ENCODE data around the gene CEP55. TPM values are rescaled to one million over a fixed set of nuclear protein-coding genes. Genes with fewer than 3 reads are reported as not detected.

CEP55 gene
- total RNA-seq, 2 experiments from 2014 or later: 0.16 to 0.17 TPM

DNA sequence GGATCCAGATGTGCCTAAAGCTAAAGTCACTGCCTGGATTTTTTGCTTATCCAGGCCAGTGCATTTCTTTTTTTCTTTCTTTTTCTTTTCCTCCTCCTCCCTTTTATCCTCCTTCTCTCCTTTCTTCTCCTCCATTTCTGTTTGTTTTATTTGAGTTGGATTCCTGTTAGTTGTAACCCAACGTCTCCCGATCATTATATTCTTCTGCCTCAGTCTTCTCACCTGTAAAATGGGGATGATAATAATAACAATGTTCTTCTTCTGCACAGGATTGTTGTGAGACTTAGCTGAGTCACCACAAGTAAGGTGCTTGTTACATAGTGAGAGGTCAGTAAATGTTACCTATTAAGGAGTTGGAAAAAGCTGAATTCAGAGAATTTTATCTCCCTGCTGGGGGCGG is 56.4 kb downstream of the CEP55 start:
- peaks cover 0 to 6% of the 10 kb centered on the region in 2 experiments for H3K27me3 ChIP-seq (ENCODE audit: control insufficient read depth in 1 of 2, insufficient read depth in 2 of 2, low read length in 2 of 2)
- no peak for DNase-seq
- CTCF ChIA-PET: interaction anchor here (0.7 kb wide), 1 partner anchor 109 kb away, joined by 3 read pairs; no protein-coding TSS in a partner anchor
- H3K27ac ChIP-seq (ENCODE audit: low read depth in 1 of 2, low read length in 2 of 2): no peak overlapping the region
- no peaks in the 10 kb centered on the region for H3K36me3 ChIP-seq (ENCODE audit: insufficient read depth, low read length)
- Mint-ChIP-seq H3K27me3 (peaks cover 14% of the 10 kb centered on the region), H3K27ac (no peak overlapping the region), H3K9me3 (no peaks in the 10 kb centered on the region), H3K4me3 (no peak overlapping the region), H3K36me3 (ENCODE audit: low read depth) (no peaks in the 10 kb centered on the region), H3K4me1 (ENCODE audit: low read depth) (no peaks in the 10 kb centered on the region)
- intact Hi-C loops (cut with DNase I, micrococcal nuclease): loop anchor here in 1 of 2 experiments (2.0 to 5.0 kb wide), 2 partner anchors 310 to 368 kb away; no protein-coding TSS in a partner anchor
- H3K4me3 ChIP-seq (ENCODE audit: low read length): no peak overlapping the region
- POLR2A ChIA-PET: no interaction called here
- ATAC-seq (ENCODE audit: poor library complexity): no peak
- TF ChIP-seq, protein P1, sequence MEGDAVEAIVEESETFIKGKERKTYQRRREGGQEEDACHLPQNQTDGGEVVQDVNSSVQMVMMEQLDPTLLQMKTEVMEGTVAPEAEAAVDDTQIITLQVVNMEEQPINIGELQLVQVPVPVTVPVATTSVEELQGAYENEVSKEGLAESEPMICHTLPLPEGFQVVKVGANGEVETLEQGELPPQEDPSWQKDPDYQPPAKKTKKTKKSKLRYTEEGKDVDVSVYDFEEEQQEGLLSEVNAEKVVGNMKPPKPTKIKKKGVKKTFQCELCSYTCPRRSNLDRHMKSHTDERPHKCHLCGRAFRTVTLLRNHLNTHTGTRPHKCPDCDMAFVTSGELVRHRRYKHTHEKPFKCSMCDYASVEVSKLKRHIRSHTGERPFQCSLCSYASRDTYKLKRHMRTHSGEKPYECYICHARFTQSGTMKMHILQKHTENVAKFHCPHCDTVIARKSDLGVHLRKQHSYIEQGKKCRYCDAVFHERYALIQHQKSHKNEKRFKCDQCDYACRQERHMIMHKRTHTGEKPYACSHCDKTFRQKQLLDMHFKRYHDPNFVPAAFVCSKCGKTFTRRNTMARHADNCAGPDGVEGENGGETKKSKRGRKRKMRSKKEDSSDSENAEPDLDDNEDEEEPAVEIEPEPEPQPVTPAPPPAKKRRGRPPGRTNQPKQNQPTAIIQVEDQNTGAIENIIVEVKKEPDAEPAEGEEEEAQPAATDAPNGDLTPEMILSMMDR (IDR thresholded peaks at IDR 0.05): no peak
- H3K4me1 ChIP-seq (ENCODE audit: insufficient read depth, low read length): no peaks in the 10 kb centered on the region
- H3K9me3 ChIP-seq (ENCODE audit: control insufficient read depth in 1 of 2, insufficient read depth in 1 of 2, low read length in 2 of 2): no peaks in the 10 kb centered on the region

DNA sequence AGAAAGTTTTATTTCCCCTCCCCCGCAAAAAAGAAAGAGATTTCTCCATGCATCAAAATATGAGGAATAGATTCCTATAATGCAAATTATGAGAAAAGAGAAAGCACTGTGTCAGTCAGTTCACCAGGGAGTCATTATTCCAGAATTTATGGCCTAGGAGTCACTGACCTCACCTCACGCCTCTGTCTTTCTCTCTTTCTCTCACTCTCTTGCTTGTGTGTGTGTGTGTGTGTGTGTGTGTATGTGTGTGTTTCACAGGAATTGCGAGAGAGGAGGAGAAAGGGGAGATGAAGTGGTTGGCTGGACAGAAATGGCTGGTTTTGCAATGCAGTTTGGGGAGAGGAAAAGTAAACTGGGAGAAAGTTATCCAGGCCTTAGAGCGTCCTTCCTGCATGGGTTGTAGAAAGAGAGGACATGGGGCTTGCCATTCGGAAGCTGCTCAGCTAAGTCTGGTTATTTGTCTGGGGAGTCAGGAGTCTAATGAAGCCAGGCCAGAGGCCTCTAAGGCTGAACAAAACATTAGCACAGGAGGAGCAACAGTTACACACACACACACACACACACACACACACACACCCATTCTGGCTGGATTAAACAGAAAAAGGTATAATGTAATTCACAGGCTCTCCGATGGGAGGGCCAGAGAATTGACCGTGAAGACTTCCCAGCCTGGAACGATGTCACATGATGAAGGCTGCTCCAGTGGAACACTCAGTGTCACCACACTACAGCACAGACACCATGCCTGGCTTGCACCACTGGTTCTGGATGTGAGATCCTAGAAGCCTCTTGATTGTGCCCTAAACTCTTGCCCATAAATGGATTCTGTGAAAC is 57.3 kb downstream of the CEP55 start:
- intact Hi-C loops (cut with DNase I, micrococcal nuclease): loop anchor here (2.0 to 5.0 kb wide), 3 partner anchors 305 to 367 kb away; no protein-coding TSS in a partner anchor
- H3K27me3 Mint-ChIP-seq: peaks cover 19% of the 10 kb centered on the region
- DNase-seq: no peak
- H3K36me3 Mint-ChIP-seq (ENCODE audit: low read depth): no peaks in the 10 kb centered on the region
- H3K4me1 ChIP-seq (ENCODE audit: insufficient read depth, low read length): no peaks in the 10 kb centered on the region
- H3K27ac ChIP-seq (ENCODE audit: low read depth in 1 of 2, low read length in 2 of 2): no peak overlapping the region
- ATAC-seq (ENCODE audit: poor library complexity): no peak
- H3K9me3 Mint-ChIP-seq: no peaks in the 10 kb centered on the region
- TF ChIP-seq, protein P1 (IDR thresholded peaks at IDR 0.05): no peak
- H3K4me3 Mint-ChIP-seq: no peak overlapping the region
- peaks cover 0 to 6% of the 10 kb centered on the region in 2 experiments for H3K27me3 ChIP-seq (ENCODE audit: control insufficient read depth in 1 of 2, insufficient read depth in 2 of 2, low read length in 2 of 2)
- H3K4me3 ChIP-seq (ENCODE audit: low read length): no peak overlapping the region
- no peak overlapping the region for H3K27ac Mint-ChIP-seq
- H3K36me3 ChIP-seq (ENCODE audit: insufficient read depth, low read length): no peaks in the 10 kb centered on the region
- POLR2A ChIA-PET: no interaction called here
- no peaks in the 10 kb centered on the region for H3K4me1 Mint-ChIP-seq (ENCODE audit: low read depth)
- CTCF ChIA-PET: interaction anchor here (0.7 kb wide), 2 partner anchors 108 to 330 kb away, joined by 3 read pairs; no protein-coding TSS in a partner anchor
- H3K9me3 ChIP-seq (ENCODE audit: control insufficient read depth in 1 of 2, insufficient read depth in 1 of 2, low read length in 2 of 2): no peaks in the 10 kb centered on the region

DNA sequence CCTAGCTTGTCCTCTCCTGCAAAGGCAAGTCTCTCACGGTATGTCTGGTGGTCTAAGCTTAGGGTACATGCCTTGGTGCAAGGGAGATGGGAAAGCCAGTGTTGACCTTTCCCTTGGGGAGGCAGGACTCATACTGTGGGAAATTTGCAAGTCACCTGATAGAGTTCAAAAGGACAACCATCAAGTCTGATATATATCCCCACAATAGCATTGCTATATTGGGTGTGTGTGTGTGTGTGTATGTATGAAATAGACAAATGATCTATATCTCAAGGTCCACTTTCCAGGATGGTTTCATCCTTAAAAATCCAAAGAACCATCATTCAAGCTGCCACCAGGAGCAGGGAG is 57.9 kb downstream of the CEP55 start:
- ATAC-seq (ENCODE audit: poor library complexity) (no peak), DNase-seq (no peak)
- no peaks in the 10 kb centered on the region for H3K9me3 ChIP-seq (ENCODE audit: control insufficient read depth in 1 of 2, insufficient read depth in 1 of 2, low read length in 2 of 2)
- no peak overlapping the region for H3K27ac Mint-ChIP-seq
- no peak overlapping the region for H3K4me3 ChIP-seq (ENCODE audit: low read length)
- ChIA-PET CTCF (no interaction called here), POLR2A (no interaction called here)
- no peak overlapping the region for H3K27ac ChIP-seq (ENCODE audit: low read depth in 1 of 2, low read length in 2 of 2)
- H3K4me1 ChIP-seq (ENCODE audit: insufficient read depth, low read length): no peaks in the 10 kb centered on the region
- peaks cover 19% of the 10 kb centered on the region for H3K27me3 Mint-ChIP-seq
- no peaks in the 10 kb centered on the region for H3K9me3 Mint-ChIP-seq
- no peaks in the 10 kb centered on the region for H3K4me1 Mint-ChIP-seq (ENCODE audit: low read depth)
- TF ChIP-seq, protein P1 (IDR thresholded peaks at IDR 0.05): no peak
- peaks cover under 1 to 6% of the 10 kb centered on the region in 2 experiments for H3K27me3 ChIP-seq (ENCODE audit: control insufficient read depth in 1 of 2, insufficient read depth in 2 of 2, low read length in 2 of 2)
- no peaks in the 10 kb centered on the region for H3K36me3 ChIP-seq (ENCODE audit: insufficient read depth, low read length)
- H3K4me3 Mint-ChIP-seq: no peak overlapping the region
- intact Hi-C loops (cut with DNase I, micrococcal nuclease): loop anchor here (2.0 to 5.0 kb wide), 2 partner anchors 305 to 308 kb away; no protein-coding TSS in a partner anchor
- H3K36me3 Mint-ChIP-seq (ENCODE audit: low read depth): no peaks in the 10 kb centered on the region
